OCI-LY3 (cell line): ENCODE measurements around the gene HELT.

Experiments
- H2AFZ ChIP-seq: fragments of 200-600, 300-600 bp; shearing (Covaris generic); 2 replicates; pipeline ENCODE4 v1.6.0; 2014; ENCODE audit warnings: antibody characterized with exemption, low read depth, low read length
- H3K27ac ChIP-seq: fragments of 200-600, 300-600 bp; sonication (generic); 2 replicates; pipeline ENCODE4 v1.5.1; 2014; ENCODE audit warnings: mild to moderate bottlenecking, low read length, moderate library complexity, mixed read lengths
- H3K27me3 ChIP-seq: fragments of 200-600, 300-600 bp; sonication (generic); 2 replicates; pipeline ENCODE4 v1.6.1; 2014; ENCODE audit warnings: low read depth, low read length, mixed read lengths
- H3K36me3 ChIP-seq: fragments of 200-600, 300-600 bp; sonication (generic); replicated peaks from 2 replicates; pipeline ENCODE3; 2014; ENCODE audit warnings: low read depth, low read length, mixed read lengths
- H3K4me1 ChIP-seq: fragments of 300-600, 200-600 bp; sonication (generic); 2 replicates; pipeline ENCODE4 v1.6.1; 2014; ENCODE audit warnings: low read length, mixed read lengths
- H3K4me2 ChIP-seq: fragments of 200-600, 300-600 bp; sonication (generic); 2 replicates; pipeline ENCODE4 v1.6.1; 2014; ENCODE audit warnings: low read length, mixed read lengths
- H3K4me3 ChIP-seq: fragments of 300-600, 200-600 bp; sonication (generic); 2 replicates; pipeline ENCODE4 v1.5.1; 2014; ENCODE audit warnings: antibody characterized with exemption, mild to moderate bottlenecking, low read length, moderate library complexity
- H3K79me2 ChIP-seq: fragments of 300-600, 200-600 bp; shearing (Covaris generic); 2 replicates; pipeline ENCODE4 v1.6.1; 2014; ENCODE audit warnings: mild to moderate bottlenecking, low read length, mixed read lengths
- H3K9ac ChIP-seq: fragments of 300-600, 200-600 bp; shearing (Covaris generic); 2 replicates; pipeline ENCODE4 v1.6.0; 2014; ENCODE audit warnings: mild to moderate bottlenecking, low read length, moderate library complexity
- H3K9me3 ChIP-seq: fragments of 200-600, 300-600 bp; shearing (Covaris generic); 2 replicates; pipeline ENCODE4 v1.6.1; 2014; ENCODE audit warnings: low read length, mixed read lengths; ENCODE audit not compliant: insufficient read depth
- H4K20me1 ChIP-seq: fragments of 200-600, 300-600 bp; sonication (generic); 2 replicates; pipeline ENCODE4 v1.6.1; 2016; ENCODE audit warnings: low read length, mixed read lengths; ENCODE audit not compliant: insufficient read depth
- EZH2phosphoT487 ChIP-seq: fragments of 200-600 bp; shearing (Covaris generic); IDR thresholded peaks from 2 replicates; pipeline ENCODE4 v1.6.1; 2018; ENCODE audit warnings: antibody characterized with exemption, mixed run types, low read depth
- TF ChIP-seq, protein P1 (sequence below): fragments of 200-600, 300-600 bp; sonication (generic); IDR thresholded peaks from 2 replicates; pipeline ENCODE4 v1.5.1; 2014; ENCODE audit warnings: antibody characterized with exemption, low read length, low read depth

Gene HELT

DNA sequence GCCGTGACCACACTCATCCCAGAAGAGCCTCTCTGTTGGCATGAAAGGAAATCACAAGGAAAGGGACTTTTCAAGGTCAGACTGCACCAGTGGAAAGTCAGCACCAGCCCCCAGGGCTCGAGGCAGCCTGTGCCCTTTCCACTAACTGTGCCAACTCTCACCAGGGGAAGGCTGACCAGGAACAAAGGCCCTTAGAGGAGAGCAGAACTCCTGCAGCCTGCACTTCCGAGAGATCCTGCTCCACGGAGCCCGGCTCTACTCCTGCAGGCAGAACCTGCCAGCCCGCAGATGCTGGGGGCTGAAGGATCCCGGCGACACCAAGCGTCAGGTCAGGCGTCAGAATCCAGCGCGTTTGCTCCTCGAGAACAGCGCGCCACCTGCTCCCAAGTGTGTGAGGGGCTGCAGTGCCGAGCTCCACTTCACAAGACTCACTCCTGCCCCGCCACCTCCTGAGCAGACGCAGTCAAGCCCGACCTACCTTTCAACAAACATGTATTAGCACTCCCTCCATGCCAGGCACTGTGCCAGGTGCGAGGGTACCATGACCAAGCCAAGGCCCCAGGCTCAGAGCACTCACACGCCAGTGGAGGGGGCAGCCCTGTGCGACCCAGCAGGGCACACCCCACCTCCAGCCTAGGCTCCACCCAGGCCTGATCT is 13.6 kb upstream of the HELT start:
- peak overlapping the region; percentile 46; the same call in 1 of the 2 replicates for H3K9ac ChIP-seq
- H3K27ac ChIP-seq = no peak overlapping the region
- H3K4me1 ChIP-seq = no peaks in the 10 kb centered on the region
- no peaks in the 10 kb centered on the region for H3K36me3 ChIP-seq
- H3K27me3 ChIP-seq = no peaks in the 10 kb centered on the region
- no peaks in the 10 kb centered on the region for H4K20me1 ChIP-seq
- peak overlapping the region; percentile 76 for H3K4me3 ChIP-seq
- H3K79me2 ChIP-seq = no peaks in the 10 kb centered on the region
- peak overlapping the region; percentile 77 for H3K4me2 ChIP-seq
- peak overlapping the region; percentile 92 for H2AFZ ChIP-seq
- H3K9me3 ChIP-seq = no peaks in the 10 kb centered on the region
- TF ChIP-seq EZH2phosphoT487 = no peak

DNA sequence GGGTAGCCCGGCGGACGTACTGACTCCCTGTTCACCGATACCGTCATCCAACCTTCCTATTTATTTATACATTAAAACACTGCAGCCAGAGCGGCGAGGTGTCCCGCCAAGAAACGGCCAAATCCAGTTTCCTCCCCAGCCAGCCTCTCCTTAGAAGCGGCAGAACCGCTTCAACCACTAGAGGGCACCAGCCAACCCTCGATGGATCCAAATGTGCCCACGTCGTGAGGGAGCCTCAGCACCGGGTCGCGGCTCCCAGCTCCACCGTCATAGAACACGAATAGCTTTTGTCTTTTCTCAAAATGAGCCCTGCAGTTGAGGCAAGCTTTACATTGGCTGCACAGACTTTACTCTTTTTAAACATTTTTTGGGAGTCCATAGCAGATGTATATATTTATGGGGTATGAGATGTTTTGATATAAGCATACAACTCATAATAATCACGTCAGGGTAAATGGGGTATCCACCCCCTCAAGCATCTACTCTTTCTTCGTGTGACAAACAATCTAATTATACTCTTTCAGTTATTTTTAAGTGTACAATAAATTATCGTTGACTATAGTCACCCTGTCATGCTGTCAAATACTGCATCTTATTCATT is 13.0 kb upstream of the HELT start:
- no peaks in the 10 kb centered on the region for H3K4me1 ChIP-seq
- H3K4me3 ChIP-seq = peak overlapping the region; percentile 76
- H3K9ac ChIP-seq = peak overlapping the region; percentile 46; the same call in 1 of the 2 replicates
- no peaks in the 10 kb centered on the region for H3K9me3 ChIP-seq
- peak overlapping the region; percentile 92 for H2AFZ ChIP-seq
- H3K36me3 ChIP-seq = no peaks in the 10 kb centered on the region
- no peak overlapping the region for H3K27ac ChIP-seq
- TF ChIP-seq, protein P1, sequence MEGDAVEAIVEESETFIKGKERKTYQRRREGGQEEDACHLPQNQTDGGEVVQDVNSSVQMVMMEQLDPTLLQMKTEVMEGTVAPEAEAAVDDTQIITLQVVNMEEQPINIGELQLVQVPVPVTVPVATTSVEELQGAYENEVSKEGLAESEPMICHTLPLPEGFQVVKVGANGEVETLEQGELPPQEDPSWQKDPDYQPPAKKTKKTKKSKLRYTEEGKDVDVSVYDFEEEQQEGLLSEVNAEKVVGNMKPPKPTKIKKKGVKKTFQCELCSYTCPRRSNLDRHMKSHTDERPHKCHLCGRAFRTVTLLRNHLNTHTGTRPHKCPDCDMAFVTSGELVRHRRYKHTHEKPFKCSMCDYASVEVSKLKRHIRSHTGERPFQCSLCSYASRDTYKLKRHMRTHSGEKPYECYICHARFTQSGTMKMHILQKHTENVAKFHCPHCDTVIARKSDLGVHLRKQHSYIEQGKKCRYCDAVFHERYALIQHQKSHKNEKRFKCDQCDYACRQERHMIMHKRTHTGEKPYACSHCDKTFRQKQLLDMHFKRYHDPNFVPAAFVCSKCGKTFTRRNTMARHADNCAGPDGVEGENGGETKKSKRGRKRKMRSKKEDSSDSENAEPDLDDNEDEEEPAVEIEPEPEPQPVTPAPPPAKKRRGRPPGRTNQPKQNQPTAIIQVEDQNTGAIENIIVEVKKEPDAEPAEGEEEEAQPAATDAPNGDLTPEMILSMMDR = peak; percentile 55
- no peak for TF ChIP-seq EZH2phosphoT487
- no peaks in the 10 kb centered on the region for H3K27me3 ChIP-seq
- no peaks in the 10 kb centered on the region for H4K20me1 ChIP-seq
- H3K79me2 ChIP-seq = no peaks in the 10 kb centered on the region
- H3K4me2 ChIP-seq = peak overlapping the region; percentile 77

DNA sequence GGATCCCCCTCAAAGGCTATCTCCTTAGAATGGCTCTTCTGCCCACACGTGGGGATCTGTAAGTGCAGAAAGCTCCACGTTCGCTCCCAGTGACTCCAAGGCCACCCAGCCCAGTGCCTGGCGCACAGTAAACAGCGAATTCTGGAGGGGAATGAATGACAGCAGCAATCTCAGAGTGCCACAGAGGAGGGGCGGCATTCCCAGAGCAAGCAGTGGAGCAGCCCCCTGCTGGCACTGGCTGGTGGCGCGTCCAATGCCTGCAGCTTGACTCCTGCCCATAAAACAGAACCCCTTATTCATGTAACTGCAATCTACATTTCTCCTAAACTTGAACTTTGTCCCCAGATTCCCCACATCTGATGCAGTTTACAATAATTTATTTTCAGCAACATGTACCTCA is 6.9 kb upstream of the HELT start:
- no peaks in the 10 kb centered on the region for H3K4me1 ChIP-seq
- no peak overlapping the region for H3K27ac ChIP-seq
- no peak overlapping the region for H3K9ac ChIP-seq
- no peaks in the 10 kb centered on the region for H3K79me2 ChIP-seq
- H3K4me2 ChIP-seq = no peak overlapping the region
- no peaks in the 10 kb centered on the region for H3K27me3 ChIP-seq
- no peaks in the 10 kb centered on the region for H3K9me3 ChIP-seq
- no peaks in the 10 kb centered on the region for H3K36me3 ChIP-seq
- no peak for TF ChIP-seq EZH2phosphoT487
- TF ChIP-seq, protein P1 = 0 out of 2 replicates have a peak, but pooled peaks have one; percentile 9
- H3K4me3 ChIP-seq = no peak overlapping the region
- H2AFZ ChIP-seq = no peak overlapping the region
- H4K20me1 ChIP-seq = no peaks in the 10 kb centered on the region

DNA sequence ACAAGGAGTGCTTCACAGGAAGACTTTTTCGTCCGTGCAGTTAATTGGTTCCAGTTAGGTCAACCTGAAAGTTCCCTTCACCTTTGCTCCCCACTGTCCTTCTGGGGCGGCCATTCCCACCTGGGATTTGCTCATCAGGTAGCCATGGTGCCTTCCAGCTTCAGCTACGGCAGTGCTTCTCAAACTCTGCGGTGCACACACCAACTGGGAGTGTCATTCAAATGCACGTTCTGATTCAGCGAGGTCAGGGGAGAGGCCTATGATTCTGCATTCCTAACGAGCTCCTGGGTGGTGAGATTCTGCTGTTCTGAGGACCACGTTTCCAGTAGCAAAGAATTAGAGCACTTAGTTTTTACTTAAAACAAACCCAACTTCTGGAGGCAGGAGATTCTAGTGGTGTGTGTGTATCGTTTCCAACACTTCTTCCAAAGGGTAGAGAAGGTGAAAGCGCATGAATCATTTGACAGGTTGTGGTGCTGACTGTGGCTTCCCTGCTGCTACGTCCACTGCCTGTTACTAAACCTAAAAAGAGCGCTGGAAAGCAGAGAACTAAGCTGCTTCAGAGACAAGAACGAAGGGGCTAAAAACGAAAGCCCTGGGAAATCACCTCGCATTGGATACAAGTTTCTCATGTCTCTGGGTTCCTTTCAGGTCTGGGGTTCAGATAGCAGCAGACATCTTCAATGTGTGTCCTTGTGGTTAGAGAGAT is 4.7 kb upstream of the HELT start:
- Histone ChIP-seq H3K27ac (no peak overlapping the region), H3K4me3 (no peak overlapping the region), H3K79me2 (no peaks in the 10 kb centered on the region), H3K4me2 (peak overlapping the region; percentile 20; the same call in 1 of the 2 replicates), H3K4me1 (no peaks in the 10 kb centered on the region), H3K9me3 (no peaks in the 10 kb centered on the region), H3K27me3 (no peaks in the 10 kb centered on the region), H4K20me1 (no peaks in the 10 kb centered on the region), H3K36me3 (no peaks in the 10 kb centered on the region), H3K9ac (no peak overlapping the region), H2AFZ (no peak overlapping the region)
- TF ChIP-seq EZH2phosphoT487 = no peak
- TF ChIP-seq, protein P1 = no peak
